IMR-90 (cell line): ENCODE data around the gene CAPRIN1. TPM values are rescaled to one million over a fixed set of nuclear protein-coding genes. Genes with fewer than 3 reads are reported as not detected.

ENCODE experiments used
- ATAC-seq: fragments of 200-7000 bp; cut with Tn5 transposase; 2 replicates; pipeline ENCODE4 v1.9.1; 2020; ENCODE audit warnings: low read depth, mild to moderate bottlenecking, moderate library complexity
- BruUV-seq: library from RNA; stranded (reverse); fragments of 400-500 nt; replicated peaks from 2 replicates; lab custom pipeline; 2021; lab: Mats Ljungman, UMichigan
- CTCF ChIA-PET: fragments of 300-600 bp; formaldehyde crosslinking; extraction: SDS; loops from one replicate; lab custom pipeline; 2021; ENCODE audit warnings: antibody characterized with exemption; lab: Yijun Ruan, JAX
- POLR2A ChIA-PET: fragments of 300-600 bp; sonication (Branson Sonifier 250); formaldehyde crosslinking; loops from one replicate; lab custom pipeline; 2022; ENCODE audit warnings: antibody characterized with exemption; ENCODE audit not compliant: unreplicated experiment; lab: Charles Lee
- DNase-seq: peaks from one replicate; pipeline ENCODE4 v3.0.0; 2013
- H2AFZ ChIP-seq: replicated peaks from 2 replicates; pipeline ENCODE3; 2013; ENCODE audit warnings: low read length, mild to moderate bottlenecking; ENCODE audit not compliant: poor library complexity
- H2AK5ac ChIP-seq: 2 replicates; pipeline ENCODE4 v1.6.1; 2013; ENCODE audit warnings: low read depth, low read length, inconsistent platforms
- H2AK9ac ChIP-seq: replicated peaks from 2 replicates; pipeline ENCODE3; 2013; ENCODE audit warnings: mild to moderate bottlenecking, low read depth, low read length, moderate library complexity; ENCODE audit not compliant: poor library complexity
- H2BK120ac ChIP-seq: 2 replicates; pipeline ENCODE4 v1.6.1; 2013; ENCODE audit warnings: low read depth, low read length, inconsistent platforms
- H2BK15ac ChIP-seq: 3 replicates; pipeline ENCODE4 v1.6.1; 2013; ENCODE audit warnings: low read depth, low read length, inconsistent platforms
- H2BK20ac ChIP-seq: 2 replicates; pipeline ENCODE4 v1.6.1; 2013; ENCODE audit warnings: low read depth, mild to moderate bottlenecking, inconsistent platforms, low read length, moderate library complexity
- H2BK5ac ChIP-seq: 2 replicates; pipeline ENCODE4 v1.6.1; 2013; ENCODE audit warnings: mild to moderate bottlenecking, low read depth, low read length, inconsistent platforms; ENCODE audit not compliant: poor library complexity, severe bottlenecking
- H3K14ac ChIP-seq: replicated peaks from 2 replicates; pipeline ENCODE4 v1.6.1; 2013; ENCODE audit warnings: low read depth, low read length, inconsistent platforms
- H3K18ac ChIP-seq: 2 replicates; pipeline ENCODE4 v1.6.1; 2013; ENCODE audit warnings: low read depth, low read length, control low read depth
- H3K23ac ChIP-seq: 2 replicates; pipeline ENCODE4 v1.6.1; 2013; ENCODE audit warnings: low read depth, low read length, inconsistent platforms
- H3K27ac ChIP-seq: 2 replicates; pipeline ENCODE4 v1.5.1; 2013; ENCODE audit warnings: mild to moderate bottlenecking, control low read depth, low read length; ENCODE audit not compliant: insufficient read depth
- H3K27me3 ChIP-seq: 2 replicates; pipeline ENCODE4 v1.6.1; 2013; ENCODE audit warnings: low read length; ENCODE audit not compliant: control insufficient read depth, insufficient read depth
- H3K36me3 ChIP-seq: 2 replicates; pipeline ENCODE4 v1.6.1; 2013; ENCODE audit warnings: low read length, mixed read lengths; ENCODE audit not compliant: control insufficient read depth, insufficient read depth
- H3K4ac ChIP-seq: 2 replicates; pipeline ENCODE4 v1.6.1; 2013; ENCODE audit warnings: low read depth, low read length, inconsistent platforms
- H3K4me1 ChIP-seq: 2 replicates; pipeline ENCODE4 v1.6.1; 2013; ENCODE audit warnings: low read length, mixed read lengths; ENCODE audit not compliant: control insufficient read depth, insufficient read depth
- H3K4me2 ChIP-seq: 2 replicates; pipeline ENCODE4 v1.6.1; 2013; ENCODE audit warnings: low read depth, mild to moderate bottlenecking, control low read depth, low read length, moderate library complexity
- H3K4me3 ChIP-seq: 2 replicates; pipeline ENCODE4 v1.5.1; 2013; ENCODE audit warnings: low read depth, mild to moderate bottlenecking, control low read depth, low read length, moderate library complexity; ENCODE audit not compliant: insufficient read depth
- H3K56ac ChIP-seq: 2 replicates; pipeline ENCODE4 v1.6.1; 2013; ENCODE audit warnings: low read length, inconsistent platforms; ENCODE audit not compliant: insufficient read depth; ENCODE audit errors: extremely low read depth
- H3K79me1 ChIP-seq, 2 experiments: 2 replicates each; pipeline ENCODE4 v1.6.1; 2013; ENCODE audit warnings: low read length in 2 of 2, inconsistent platforms in 1 of 2, low read depth in 1 of 2
- H3K9ac ChIP-seq: 2 replicates; pipeline ENCODE4 v1.6.1; 2013; ENCODE audit warnings: low read depth, low read length, control low read depth
- H3K9me1 ChIP-seq: 2 replicates; pipeline ENCODE4 v1.6.1; 2013; ENCODE audit warnings: low read length, inconsistent platforms; ENCODE audit not compliant: insufficient read depth
- H3K9me3 ChIP-seq: 2 replicates; pipeline ENCODE4 v1.6.1; 2013; ENCODE audit warnings: low read length; ENCODE audit not compliant: control insufficient read depth, insufficient read depth
- H4K20me1 ChIP-seq: 2 replicates; pipeline ENCODE4 v1.6.1; 2013; ENCODE audit warnings: low read length, inconsistent platforms; ENCODE audit not compliant: insufficient read depth
- H4K5ac ChIP-seq: 2 replicates; pipeline ENCODE4 v1.6.1; 2013; ENCODE audit warnings: mild to moderate bottlenecking, low read depth, low read length, control low read depth
- H4K8ac ChIP-seq, 2 experiments: 2 replicates each; pipeline ENCODE4 v1.6.1; 2013; ENCODE audit warnings: low read depth in 2 of 2, low read length in 2 of 2, control low read depth in 1 of 2, inconsistent platforms in 1 of 2
- H4K91ac ChIP-seq: 2 replicates; pipeline ENCODE4 v1.6.1; 2013; ENCODE audit warnings: low read depth, low read length, inconsistent platforms; ENCODE audit not compliant: insufficient read depth
- CTCF ChIP-seq: conservative IDR thresholded peaks from 2 replicates; pipeline ENCODE4 v1.5.1; 2012; ENCODE audit warnings: mild to moderate bottlenecking, low read depth, low read length, improper control_type of control experiment
- MAFK ChIP-seq: IDR thresholded peaks from 2 replicates; pipeline ENCODE4 v1.6.1; 2012; ENCODE audit warnings: low read depth, low read length, improper control_type of control experiment
- MXI1 ChIP-seq: IDR thresholded peaks from 2 replicates; pipeline ENCODE4 v1.6.1; 2012; ENCODE audit warnings: low read depth, mild to moderate bottlenecking, low read length, moderate library complexity, borderline replicate concordance
- NFE2L2 ChIP-seq: fragments of 150-350 bp; IDR thresholded peaks from 2 replicates; pipeline ENCODE4 v1.6.1; 2016; ENCODE audit warnings: low read depth, mild to moderate bottlenecking, low read length
- RAD21 ChIP-seq: IDR thresholded peaks from 2 replicates; pipeline ENCODE4 v1.6.1; 2012; ENCODE audit warnings: low read length, improper control_type of control experiment
- RFX5 ChIP-seq: IDR thresholded peaks from 2 replicates; pipeline ENCODE4 v1.8.0; 2012; ENCODE audit warnings: low read depth, mild to moderate bottlenecking, low read length, moderate library complexity
- WGBS, 2 experiments: methylation state at CpG; one replicate each; pipeline versions ENCODE4 v1.1.5 to v1.1.7; 2013; ENCODE audit warnings: missing lambda C conversion rate in 2 of 2; ENCODE audit not compliant: insufficient read length in 1 of 2; ENCODE audit errors: extremely low coverage in 2 of 2; 5-methylcytosine and 5-hydroxymethylcytosine counted together
- dilution Hi-C: fragments of 300-500 bp; cut with HindIII; formaldehyde crosslinking; loops from one replicate; pipeline ENCODE4 v1.14.3; 2018; ENCODE audit warnings: low sequenced_read_pairs; ENCODE audit not compliant: unreplicated experiment
- in situ Hi-C: fragments of 300-500 bp; cut with MboI; formaldehyde crosslinking; loops from 3 replicates; pipeline ENCODE4 v1.14.3; 2019; ENCODE audit warnings: low sequenced_read_pairs, inconsistent platforms, mixed read lengths
- intact Hi-C: fragments of 100-400 bp; cut with micrococcal nuclease; formaldehyde crosslinking; loops from 2 replicates; pipeline ENCODE4 v1.10.0; 2022
- polyA plus RNA-seq, 3 experiments: library from polyadenylated mRNA; depleted of rRNA; stranded (reverse); fragments of >200 nt; gene quantifications; 2 replicates each; pipeline ENCODE4 v1.2.3, GENCODE V29; 2012; ENCODE audit warnings: low replicate concordance in 1 of 3
- total RNA-seq: library from RNA; depleted of rRNA; stranded (reverse); fragments of >200 nt; gene quantifications from 2 replicates; pipeline ENCODE4 v1.2.3, GENCODE V29; 2012

Gene CAPRIN1
- total and polyA plus RNA-seq, 2 of the 4 experiments (the other 2 are of a cell fraction): 127 to 253 TPM

- Histone ChIP-seq H2AK5ac (no peak overlapping the region), H3K27me3 (no peaks in the 10 kb centered on the region), H3K23ac (no peak overlapping the region), H3K9me1 (peaks cover 13% of the 10 kb centered on the region), H3K9ac (no peak overlapping the region), H4K20me1 (peaks cover 79% of the 10 kb centered on the region), H4K91ac (no peak overlapping the region), H2BK120ac (no peak overlapping the region), H2BK15ac (no peak overlapping the region), H3K4me3 (no peak overlapping the region), H4K8ac (no peak overlapping the region), H3K4me1 (peaks cover 9% of the 10 kb centered on the region), H2AFZ (no peak overlapping the region), H3K9me3 (no peaks in the 10 kb centered on the region), H2AK9ac (no peak overlapping the region), H3K36me3 (peaks cover 29% of the 10 kb centered on the region), H3K4ac (no peak overlapping the region), H3K18ac (no peak overlapping the region), H4K5ac (no peak overlapping the region), H3K14ac (no peak overlapping the region), H3K79me1 (peaks cover 17 to 52% of the 10 kb centered on the region in 2 experiments), H3K4me2 (no peak overlapping the region), H2BK20ac (no peak overlapping the region), H2BK5ac (no peak overlapping the region), H3K56ac (no peak overlapping the region), H3K27ac (no peak overlapping the region)
- DNase-seq: peak; percentile 7
- no TSS peak for BruUV-seq
- in situ Hi-C loops (no loop called here), dilution Hi-C loops (no loop called here), intact Hi-C loops (no loop called here)
- no CpG with 5 or more reads among the region's 2 CpGs for WGBS, 2 experiments
- no peak for ATAC-seq
- POLR2A ChIA-PET: no interaction called here
- no peak for TF ChIP-seq RFX5
- no peak for TF ChIP-seq NFE2L2
- no peak for TF ChIP-seq MXI1
- TF ChIP-seq MAFK: no peak
- TF ChIP-seq RAD21: no peak
- no peak for TF ChIP-seq CTCF
- CTCF ChIA-PET: no interaction called here
Measured at GRCh38 chr11:34072832-34073231, 21.3 kb downstream of the CAPRIN1 start.
